ENCODE measurements around the gene HCN3. TPM values are rescaled to one million over a fixed set of nuclear protein-coding genes. Genes with fewer than 3 reads are reported as not detected.
A peak's percentile ranks its signal among the peaks of the same experiment; 100 is the strongest.

HCN3 gene
- total RNA-seq, 1 donor from 2014 or later = 2.8 TPM

DNA sequence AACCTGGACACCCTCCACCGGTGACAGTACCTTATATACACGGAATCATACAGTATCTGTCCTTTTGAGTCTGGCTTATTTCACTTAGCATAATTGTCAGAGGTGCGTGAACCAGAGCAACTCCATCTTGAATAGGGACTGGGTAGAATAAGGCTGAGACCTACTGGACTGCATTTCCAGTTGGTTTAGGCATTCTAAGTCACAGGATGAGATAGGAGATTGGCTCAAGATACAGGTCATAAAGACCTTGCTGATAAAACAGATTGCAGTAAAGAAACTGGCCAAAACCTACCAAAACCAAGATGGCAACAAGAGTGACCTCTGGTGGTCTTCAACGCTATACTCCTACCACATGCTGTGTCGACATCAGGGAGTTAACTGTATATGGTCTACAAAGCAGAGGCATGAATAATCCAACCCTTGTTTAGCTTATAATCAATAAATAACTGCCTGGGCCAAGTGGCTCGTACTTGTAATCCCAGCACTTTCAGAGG, 30.0 kb downstream of the HCN3 start:
- TF ChIP-seq, protein P1, sequence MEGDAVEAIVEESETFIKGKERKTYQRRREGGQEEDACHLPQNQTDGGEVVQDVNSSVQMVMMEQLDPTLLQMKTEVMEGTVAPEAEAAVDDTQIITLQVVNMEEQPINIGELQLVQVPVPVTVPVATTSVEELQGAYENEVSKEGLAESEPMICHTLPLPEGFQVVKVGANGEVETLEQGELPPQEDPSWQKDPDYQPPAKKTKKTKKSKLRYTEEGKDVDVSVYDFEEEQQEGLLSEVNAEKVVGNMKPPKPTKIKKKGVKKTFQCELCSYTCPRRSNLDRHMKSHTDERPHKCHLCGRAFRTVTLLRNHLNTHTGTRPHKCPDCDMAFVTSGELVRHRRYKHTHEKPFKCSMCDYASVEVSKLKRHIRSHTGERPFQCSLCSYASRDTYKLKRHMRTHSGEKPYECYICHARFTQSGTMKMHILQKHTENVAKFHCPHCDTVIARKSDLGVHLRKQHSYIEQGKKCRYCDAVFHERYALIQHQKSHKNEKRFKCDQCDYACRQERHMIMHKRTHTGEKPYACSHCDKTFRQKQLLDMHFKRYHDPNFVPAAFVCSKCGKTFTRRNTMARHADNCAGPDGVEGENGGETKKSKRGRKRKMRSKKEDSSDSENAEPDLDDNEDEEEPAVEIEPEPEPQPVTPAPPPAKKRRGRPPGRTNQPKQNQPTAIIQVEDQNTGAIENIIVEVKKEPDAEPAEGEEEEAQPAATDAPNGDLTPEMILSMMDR (IDR thresholded peaks at IDR 0.05; ENCODE audit: insufficient read depth, low read length, poor library complexity, severe bottlenecking) = peak; percentile 38
- DNase-seq (ENCODE audit: low read depth) = no peak

DNA sequence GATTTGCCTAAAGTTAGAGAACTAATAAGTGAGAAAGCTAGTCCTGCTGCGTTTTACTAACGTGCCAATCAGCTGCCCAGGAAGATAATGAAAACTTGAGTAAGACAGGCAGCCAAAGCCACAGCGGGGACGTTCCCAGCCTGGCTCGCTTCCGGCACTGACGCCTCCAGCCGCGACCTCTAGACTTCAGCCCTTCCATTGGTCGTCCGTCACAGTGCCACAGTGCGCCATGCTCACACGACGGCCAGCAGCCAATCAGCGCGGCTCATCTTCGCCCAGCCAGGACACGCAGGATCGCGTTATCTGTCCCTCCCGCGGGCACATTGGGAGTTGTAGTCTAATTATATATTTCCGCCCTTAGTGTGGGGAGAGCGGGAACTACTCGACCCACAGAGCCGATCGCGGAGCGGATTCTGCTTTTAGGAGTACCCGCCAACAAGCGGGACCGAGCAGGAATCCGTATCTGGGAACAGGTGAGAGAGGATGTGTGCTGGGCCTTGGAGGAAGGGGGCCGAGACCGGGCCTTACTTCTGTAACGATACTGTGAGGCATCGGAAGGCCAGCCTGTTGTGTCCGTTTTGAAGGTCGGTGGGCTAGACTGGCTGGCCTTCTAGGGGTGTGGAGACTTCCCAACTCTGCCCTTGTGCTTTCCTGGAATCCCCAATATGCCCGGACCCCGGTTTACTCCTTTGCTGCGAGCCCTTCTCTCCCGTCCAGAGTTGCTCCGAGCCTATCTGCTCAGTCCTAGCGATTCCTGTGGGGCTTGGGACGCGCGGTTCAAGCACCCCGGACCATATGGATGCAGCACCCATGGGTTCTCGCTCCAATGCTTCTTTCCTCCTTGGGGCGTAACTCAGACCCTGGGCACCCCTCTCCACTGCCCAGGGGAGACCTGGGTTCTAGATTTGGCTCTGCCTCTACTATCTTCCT, 31.5 kb downstream of the HCN3 start, which contains the start of gene FDPS:
Gene FDPS (plus strand): TSS at position 374 of the 930 bp plus-strand sequence. CDS start 924 bp downstream, outside the sequence.
- H3K4me3 ChIP-seq (ENCODE audit: low read depth, low read length) = peak within 1 kb of the TSS; percentile 84
- TF ChIP-seq, protein P1 (IDR thresholded peaks at IDR 0.05; ENCODE audit: insufficient read depth, low read length, poor library complexity, severe bottlenecking) = no peak
- peak; percentile 96 for DNase-seq (ENCODE audit: low read depth)
- H3K27me3 ChIP-seq (ENCODE audit: control insufficient read depth, insufficient read depth, low read length) = no peaks in the 10 kb centered on the region
- peaks cover 4% of the 10 kb centered on the region for H3K36me3 ChIP-seq (ENCODE audit: control insufficient read depth, insufficient read depth, low read length)

More for the DNA sequence above, 30.0 kb downstream of the HCN3 start:
- Histone ChIP-seq H3K4me3 (ENCODE audit: low read depth, low read length) (no peak overlapping the region), H3K27me3 (ENCODE audit: control insufficient read depth, insufficient read depth, low read length) (no peaks in the 10 kb centered on the region), H3K36me3 (ENCODE audit: control insufficient read depth, insufficient read depth, low read length) (no peaks in the 10 kb centered on the region)

DNA sequence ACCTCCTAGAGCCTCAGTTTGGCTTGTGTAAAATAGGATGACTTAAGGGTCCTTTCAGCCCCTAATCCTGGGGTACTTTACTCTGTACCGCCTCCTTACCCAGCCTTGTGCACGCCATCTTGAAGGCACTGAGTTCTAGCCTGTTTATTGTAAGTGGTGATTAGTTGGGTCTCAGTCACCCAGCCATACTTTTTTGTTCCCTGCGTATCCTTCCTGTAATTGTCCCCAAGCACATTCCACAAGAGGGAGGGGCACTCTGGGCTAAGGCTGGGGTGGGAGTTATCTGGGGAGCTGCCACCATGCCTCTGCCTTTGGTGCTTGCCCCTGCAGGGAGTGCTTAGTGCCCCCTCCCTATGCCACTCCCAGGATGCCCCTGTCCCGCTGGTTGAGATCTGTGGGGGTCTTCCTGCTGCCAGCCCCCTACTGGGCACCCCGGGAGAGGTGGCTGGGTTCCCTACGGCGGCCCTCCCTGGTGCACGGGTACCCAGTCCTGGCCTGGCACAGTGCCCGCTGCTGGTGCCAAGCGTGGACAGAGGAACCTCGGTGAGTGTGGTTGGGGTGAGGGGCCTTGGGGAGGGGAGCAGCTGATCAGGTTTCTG, 32.3 kb downstream of the HCN3 start:
- TF ChIP-seq, protein P1 (IDR thresholded peaks at IDR 0.05; ENCODE audit: insufficient read depth, low read length, poor library complexity, severe bottlenecking) = no peak

DNA sequence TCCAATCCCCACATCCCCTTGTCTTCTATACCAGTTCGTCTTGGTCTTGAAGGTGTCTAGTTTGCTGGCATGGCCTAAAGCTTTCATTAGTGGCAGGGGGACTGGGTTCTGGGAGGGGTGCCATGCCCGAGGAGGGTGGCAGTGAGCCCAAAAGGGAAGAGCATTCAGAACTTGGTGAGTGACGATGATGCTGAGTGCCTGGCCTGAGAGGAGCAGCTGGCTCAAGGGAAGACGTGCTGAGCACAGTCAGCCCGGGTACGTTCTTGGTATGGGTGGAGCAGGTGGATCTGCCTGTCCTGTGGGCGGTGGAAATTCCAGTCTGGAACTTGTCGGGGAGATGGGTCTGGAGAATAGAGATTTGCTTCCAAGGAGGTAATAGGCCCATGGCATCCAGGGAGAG, 36.0 kb downstream of the HCN3 start:
- TF ChIP-seq, protein P1 (IDR thresholded peaks at IDR 0.05; ENCODE audit: insufficient read depth, low read length, poor library complexity, severe bottlenecking) = no peak
- no peaks in the 10 kb centered on the region for H3K27me3 ChIP-seq (ENCODE audit: control insufficient read depth, insufficient read depth, low read length)
- peaks cover 7% of the 10 kb centered on the region for H3K36me3 ChIP-seq (ENCODE audit: control insufficient read depth, insufficient read depth, low read length)
- DNase-seq (ENCODE audit: low read depth) = no peak
- H3K4me3 ChIP-seq (ENCODE audit: low read depth, low read length) = no peak overlapping the region

More for the DNA sequence above, 32.3 kb downstream of the HCN3 start:
- H3K27me3 ChIP-seq (ENCODE audit: control insufficient read depth, insufficient read depth, low read length) = no peaks in the 10 kb centered on the region
- H3K4me3 ChIP-seq (ENCODE audit: low read depth, low read length) = peak overlapping the region; percentile 84
- DNase-seq (ENCODE audit: low read depth) = no peak
- peaks cover 4% of the 10 kb centered on the region for H3K36me3 ChIP-seq (ENCODE audit: control insufficient read depth, insufficient read depth, low read length)

DNA sequence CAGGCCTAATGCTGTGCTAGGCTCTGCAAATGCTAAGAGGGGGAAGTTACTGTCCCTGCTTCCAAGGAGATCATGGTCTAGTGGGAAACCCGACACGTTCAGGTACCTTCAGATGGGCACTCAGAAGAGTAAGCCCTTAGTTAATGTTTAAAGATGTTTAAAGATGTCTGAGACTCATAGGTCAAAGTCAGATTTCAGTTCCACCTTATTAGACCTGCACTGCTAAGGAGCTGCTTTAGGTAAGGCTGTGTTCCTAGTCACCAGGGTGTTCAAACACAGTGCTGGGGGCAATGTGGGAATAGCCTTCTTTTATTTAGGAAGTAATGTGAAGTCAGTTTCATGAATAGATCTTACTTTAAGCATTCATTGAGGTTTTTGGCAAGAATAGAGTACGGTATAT, 39.7 kb downstream of the HCN3 start:
- TF ChIP-seq, protein P1 (IDR thresholded peaks at IDR 0.05; ENCODE audit: insufficient read depth, low read length, poor library complexity, severe bottlenecking) = no peak
- peaks cover 9% of the 10 kb centered on the region for H3K36me3 ChIP-seq (ENCODE audit: control insufficient read depth, insufficient read depth, low read length)
- no peak for DNase-seq (ENCODE audit: low read depth)
- no peaks in the 10 kb centered on the region for H3K27me3 ChIP-seq (ENCODE audit: control insufficient read depth, insufficient read depth, low read length)
- no peak overlapping the region for H3K4me3 ChIP-seq (ENCODE audit: low read depth, low read length)

Measured in kidney epithelial cell (primary cell).